ENCODE results near the gene ATP8B1.

Gene ATP8B1

GRCh38 chr18:57819671-57820460 lies 16.8 kb upstream of the ATP8B1 start:
- TF ChIP-seq, protein P1, sequence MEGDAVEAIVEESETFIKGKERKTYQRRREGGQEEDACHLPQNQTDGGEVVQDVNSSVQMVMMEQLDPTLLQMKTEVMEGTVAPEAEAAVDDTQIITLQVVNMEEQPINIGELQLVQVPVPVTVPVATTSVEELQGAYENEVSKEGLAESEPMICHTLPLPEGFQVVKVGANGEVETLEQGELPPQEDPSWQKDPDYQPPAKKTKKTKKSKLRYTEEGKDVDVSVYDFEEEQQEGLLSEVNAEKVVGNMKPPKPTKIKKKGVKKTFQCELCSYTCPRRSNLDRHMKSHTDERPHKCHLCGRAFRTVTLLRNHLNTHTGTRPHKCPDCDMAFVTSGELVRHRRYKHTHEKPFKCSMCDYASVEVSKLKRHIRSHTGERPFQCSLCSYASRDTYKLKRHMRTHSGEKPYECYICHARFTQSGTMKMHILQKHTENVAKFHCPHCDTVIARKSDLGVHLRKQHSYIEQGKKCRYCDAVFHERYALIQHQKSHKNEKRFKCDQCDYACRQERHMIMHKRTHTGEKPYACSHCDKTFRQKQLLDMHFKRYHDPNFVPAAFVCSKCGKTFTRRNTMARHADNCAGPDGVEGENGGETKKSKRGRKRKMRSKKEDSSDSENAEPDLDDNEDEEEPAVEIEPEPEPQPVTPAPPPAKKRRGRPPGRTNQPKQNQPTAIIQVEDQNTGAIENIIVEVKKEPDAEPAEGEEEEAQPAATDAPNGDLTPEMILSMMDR (IDR thresholded peaks at IDR 0.05; ENCODE audit: low read depth, low read length, missing control alignments): no peak
- DNase-seq (ENCODE audit: low read depth): peak; percentile 68
- in situ Hi-C loops (cut with HindIII; ENCODE audit: low sequenced_read_pairs): no loop called here
- H3K4me3 ChIP-seq (ENCODE audit: low read depth, low read length): no peak overlapping the region

DNA sequence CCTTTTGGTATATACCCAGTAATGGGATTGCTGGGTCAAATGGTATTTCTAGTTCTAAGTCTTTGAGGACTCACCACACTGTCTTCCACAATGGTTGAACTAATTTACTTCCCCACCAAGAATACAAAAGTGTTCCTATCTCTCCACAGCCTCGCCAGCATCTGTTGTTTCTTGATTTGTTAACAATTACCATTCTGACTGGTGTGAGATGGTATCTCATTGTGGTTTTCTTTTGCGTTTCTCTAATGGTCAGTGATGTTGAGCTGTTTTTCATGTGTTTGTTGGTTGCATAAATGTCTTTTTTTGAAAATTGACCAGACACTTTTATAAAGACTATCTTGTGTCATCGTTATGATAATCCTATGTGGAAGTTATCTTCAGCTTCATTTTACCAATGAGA lies 16.0 kb upstream of the ATP8B1 start:
- no peak overlapping the region for H3K4me3 ChIP-seq (ENCODE audit: low read depth, low read length)
- in situ Hi-C loops (cut with HindIII; ENCODE audit: low sequenced_read_pairs): no loop called here
- DNase-seq (ENCODE audit: low read depth): no peak
- TF ChIP-seq, protein P1 (IDR thresholded peaks at IDR 0.05; ENCODE audit: low read depth, low read length, missing control alignments): no peak

DNA sequence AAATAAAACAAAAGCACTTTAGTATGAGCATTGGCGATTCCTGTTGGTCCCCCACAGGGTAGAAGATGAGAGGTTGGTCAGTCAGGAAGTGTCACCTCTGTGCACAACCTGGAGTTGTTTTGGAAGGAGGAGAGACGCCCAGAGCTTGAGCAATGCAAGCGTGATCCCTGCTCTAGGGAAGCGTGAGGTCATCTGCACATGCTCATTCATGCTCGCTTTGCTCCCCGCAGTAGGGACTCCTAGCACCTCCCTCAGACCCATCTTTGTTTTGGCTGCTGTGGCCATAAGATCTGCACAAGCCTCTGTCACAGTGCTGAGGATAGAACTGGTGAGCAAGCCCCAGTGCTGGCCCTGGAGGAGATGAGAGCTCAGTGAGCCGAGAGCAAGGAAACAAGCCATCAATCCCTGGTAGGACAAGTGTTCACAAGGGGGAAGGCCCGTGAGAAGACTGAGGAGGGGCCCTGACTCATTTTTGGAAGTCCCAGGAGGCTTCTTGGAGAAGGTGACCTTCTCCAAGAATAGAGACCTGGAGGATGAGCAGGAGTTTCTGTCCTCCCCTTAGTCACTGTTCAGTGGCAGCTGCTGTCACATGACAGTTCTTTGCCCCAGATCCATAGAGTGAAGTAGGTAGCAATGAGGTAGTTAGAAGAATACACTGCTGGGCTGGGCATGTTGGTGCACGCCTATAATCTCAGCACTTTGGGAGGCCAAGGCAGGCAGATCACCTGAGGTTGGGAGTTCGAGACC lies 13.3 kb upstream of the ATP8B1 start:
- no peak overlapping the region for H3K4me3 ChIP-seq (ENCODE audit: low read depth, low read length)
- TF ChIP-seq, protein P1 (IDR thresholded peaks at IDR 0.05; ENCODE audit: low read depth, low read length, missing control alignments): no peak
- in situ Hi-C loops (cut with HindIII; ENCODE audit: low sequenced_read_pairs): no loop called here
- no peak for DNase-seq (ENCODE audit: low read depth)

- in situ Hi-C loops (cut with HindIII; ENCODE audit: low sequenced_read_pairs): no loop called here
- TF ChIP-seq, protein P1 (IDR thresholded peaks at IDR 0.05; ENCODE audit: low read depth, low read length, missing control alignments): no peak
- no peak overlapping the region for H3K4me3 ChIP-seq (ENCODE audit: low read depth, low read length)
- DNase-seq (ENCODE audit: low read depth): no peak
Observed at GRCh38 chr18:57814555-57814954, 11.4 kb upstream of the ATP8B1 start.

DNA sequence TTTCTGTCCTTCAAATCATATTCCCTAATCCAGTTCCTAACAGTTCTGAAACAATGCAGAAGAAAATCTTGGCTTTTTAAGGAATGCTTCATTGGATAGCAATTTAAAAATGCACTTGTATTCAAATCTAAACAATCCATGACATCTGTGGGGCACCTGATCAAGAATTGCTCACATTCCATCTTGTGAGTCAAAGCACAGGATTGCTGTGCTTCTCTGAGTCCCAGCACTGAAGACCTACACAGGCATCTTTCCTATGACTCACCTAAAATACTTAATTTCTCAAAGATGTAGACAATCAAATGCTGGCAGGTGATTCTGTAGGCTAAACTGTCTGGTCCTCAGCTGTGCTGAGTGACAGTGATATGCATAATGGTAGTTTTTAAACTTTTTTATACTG lies 10.1 kb upstream of the ATP8B1 start:
- in situ Hi-C loops (cut with HindIII; ENCODE audit: low sequenced_read_pairs): no loop called here
- TF ChIP-seq, protein P1 (IDR thresholded peaks at IDR 0.05; ENCODE audit: low read depth, low read length, missing control alignments): no peak
- peak; percentile 91 for DNase-seq (ENCODE audit: low read depth)
- no peak overlapping the region for H3K4me3 ChIP-seq (ENCODE audit: low read depth, low read length)

DNA sequence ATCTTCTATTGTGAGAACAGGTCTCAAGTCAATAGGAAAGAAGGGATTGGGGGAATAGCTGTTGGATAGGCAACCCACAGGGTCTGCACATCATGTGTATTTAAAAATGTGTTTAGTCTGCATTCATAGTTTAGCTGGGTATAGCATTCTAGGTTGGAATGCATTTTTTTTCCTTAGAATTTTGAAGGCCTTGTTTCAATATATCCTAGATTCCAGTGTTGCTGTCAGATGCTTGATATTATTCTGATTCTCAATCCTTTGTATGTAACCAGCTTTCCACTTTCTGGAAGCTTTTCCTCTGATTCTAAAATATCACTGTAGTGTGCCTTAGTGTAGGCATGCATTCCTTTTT lies 9.0 kb upstream of the ATP8B1 start:
- no peak overlapping the region for H3K4me3 ChIP-seq (ENCODE audit: low read depth, low read length)
- TF ChIP-seq, protein P1 (IDR thresholded peaks at IDR 0.05; ENCODE audit: low read depth, low read length, missing control alignments): no peak
- in situ Hi-C loops (cut with HindIII; ENCODE audit: low sequenced_read_pairs): no loop called here
- no peak for DNase-seq (ENCODE audit: low read depth)
